HCT116 (cell line): ENCODE results near the gene PEX26.

ENCODE experiments used
- CEBPB ChIP-seq: IDR thresholded peaks from 2 replicates; pipeline ENCODE4 v1.6.1; 2012; ENCODE audit warnings: low read depth
- EZH2 ChIP-seq: fragments of 200-600 bp; sonication (generic); IDR thresholded peaks from 2 replicates; pipeline ENCODE4 v1.6.1; 2017; ENCODE audit warnings: antibody characterized with exemption, mixed run types
- EZH2phosphoT487 ChIP-seq: fragments of 200-600 bp; IDR thresholded peaks from 2 replicates; pipeline ENCODE4 v1.6.1; 2018; ENCODE audit warnings: antibody characterized with exemption, borderline replicate concordance
- FOSL1 ChIP-seq: IDR thresholded peaks from 2 replicates; pipeline ENCODE4 v1.6.1; 2012; ENCODE audit warnings: low read depth
- POLR2A ChIP-seq: IDR thresholded peaks from 2 replicates; pipeline ENCODE4 v1.7.0; 2011; ENCODE audit warnings: borderline replicate concordance; ENCODE audit not compliant: insufficient read depth, insufficient read length; ENCODE audit errors: extremely low read depth
- POLR2AphosphoS5 ChIP-seq: IDR thresholded peaks from 2 replicates; pipeline ENCODE4 v1.6.1; 2011; ENCODE audit warnings: mild to moderate bottlenecking, low read depth, low read length, moderate library complexity
- SIN3A ChIP-seq: IDR thresholded peaks from 2 replicates; pipeline ENCODE4 v1.6.1; 2012; ENCODE audit warnings: low read depth
- YY1 ChIP-seq: IDR thresholded peaks from 2 replicates; pipeline ENCODE4 v1.6.1; 2011; ENCODE audit warnings: low read length, low read depth, moderate library complexity, mild to moderate bottlenecking; ENCODE audit not compliant: insufficient replicate concordance; ENCODE audit errors: extremely low read depth
- TF ChIP-seq, protein P1 (sequence below), 3 experiments: fragments of 200-600 bp in 1 of 3; sonication (generic) in 1 of 3; IDR thresholded peaks in 2 of 3; conservative IDR thresholded peaks in 1 of 3; 2 replicates each; pipeline ENCODE4 v1.5.1; 2012 to 2017; ENCODE audit warnings: low read depth in 2 of 3, low read length in 2 of 3, antibody characterized with exemption in 1 of 3, borderline replicate concordance in 1 of 3, control low read depth in 1 of 3, mild to moderate bottlenecking in 1 of 3, mixed read lengths in 1 of 3, mixed run types in 1 of 3, moderate library complexity in 1 of 3; ENCODE audit not compliant: insufficient read depth in 1 of 3
- TF ChIP-seq, protein P2 (sequence below): IDR thresholded peaks from 2 replicates; pipeline ENCODE4 v1.6.1; 2012

DNA sequence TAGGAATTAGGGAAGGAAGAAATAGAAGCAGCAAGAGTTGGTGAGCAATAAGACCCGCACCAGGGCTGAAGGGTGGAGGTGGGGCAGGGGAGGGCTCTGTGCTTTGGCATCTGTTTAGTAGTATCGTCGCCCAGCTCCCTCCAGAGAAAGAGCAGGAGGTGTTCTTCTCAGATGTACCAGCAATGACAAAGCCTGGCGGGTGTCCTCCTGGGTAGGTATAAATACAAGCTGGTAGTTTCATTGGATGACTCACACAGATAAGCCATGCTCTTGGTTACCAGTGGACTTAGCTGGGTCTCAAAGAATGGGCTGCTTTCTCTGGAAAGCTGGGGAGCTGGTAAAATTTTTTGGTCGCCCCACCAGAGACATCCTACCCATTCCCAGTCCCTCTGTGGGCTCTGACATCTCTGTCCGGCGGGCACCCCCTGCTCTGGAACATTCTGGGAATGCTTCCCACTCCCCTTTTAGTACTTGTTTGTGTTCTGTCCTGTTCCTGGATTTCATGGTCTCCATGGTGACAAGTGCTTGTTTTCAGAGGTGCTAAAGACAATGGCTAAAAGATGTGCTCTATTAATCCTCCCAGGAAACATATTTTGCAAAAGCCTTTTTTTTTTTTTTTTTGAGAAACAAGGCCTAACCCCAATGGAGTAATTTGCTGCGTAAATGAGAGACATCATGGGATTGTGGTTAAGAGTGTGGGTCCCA lies 17.5 kb downstream of the PEX26 start:
- no peak for TF ChIP-seq POLR2AphosphoS5
- TF ChIP-seq YY1: no peak
- no peak for TF ChIP-seq EZH2phosphoT487
- no peak for TF ChIP-seq FOSL1
- TF ChIP-seq, protein P1, sequence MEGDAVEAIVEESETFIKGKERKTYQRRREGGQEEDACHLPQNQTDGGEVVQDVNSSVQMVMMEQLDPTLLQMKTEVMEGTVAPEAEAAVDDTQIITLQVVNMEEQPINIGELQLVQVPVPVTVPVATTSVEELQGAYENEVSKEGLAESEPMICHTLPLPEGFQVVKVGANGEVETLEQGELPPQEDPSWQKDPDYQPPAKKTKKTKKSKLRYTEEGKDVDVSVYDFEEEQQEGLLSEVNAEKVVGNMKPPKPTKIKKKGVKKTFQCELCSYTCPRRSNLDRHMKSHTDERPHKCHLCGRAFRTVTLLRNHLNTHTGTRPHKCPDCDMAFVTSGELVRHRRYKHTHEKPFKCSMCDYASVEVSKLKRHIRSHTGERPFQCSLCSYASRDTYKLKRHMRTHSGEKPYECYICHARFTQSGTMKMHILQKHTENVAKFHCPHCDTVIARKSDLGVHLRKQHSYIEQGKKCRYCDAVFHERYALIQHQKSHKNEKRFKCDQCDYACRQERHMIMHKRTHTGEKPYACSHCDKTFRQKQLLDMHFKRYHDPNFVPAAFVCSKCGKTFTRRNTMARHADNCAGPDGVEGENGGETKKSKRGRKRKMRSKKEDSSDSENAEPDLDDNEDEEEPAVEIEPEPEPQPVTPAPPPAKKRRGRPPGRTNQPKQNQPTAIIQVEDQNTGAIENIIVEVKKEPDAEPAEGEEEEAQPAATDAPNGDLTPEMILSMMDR (IDR thresholded peaks at IDR 0.05 in 2 of 3, conservative IDR thresholded peaks at IDR 0.05 in 1 of 3; ENCODE audit: borderline replicate concordance in 1 of 3, insufficient read depth in 1 of 3, low read depth in 2 of 3, low read length in 2 of 3): no peak
- TF ChIP-seq, protein P2, sequence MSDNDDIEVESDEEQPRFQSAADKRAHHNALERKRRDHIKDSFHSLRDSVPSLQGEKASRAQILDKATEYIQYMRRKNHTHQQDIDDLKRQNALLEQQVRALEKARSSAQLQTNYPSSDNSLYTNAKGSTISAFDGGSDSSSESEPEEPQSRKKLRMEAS: no peak
- no peak for TF ChIP-seq CEBPB
- TF ChIP-seq SIN3A: no peak
- TF ChIP-seq EZH2: no peak
- TF ChIP-seq POLR2A: no peak
